H1 (cell line): ENCODE data around the gene UTP25. TPM values are rescaled to one million over a fixed set of nuclear protein-coding genes. Genes with fewer than 3 reads are reported as not detected.
"Not testable (repeated sequence)": the region's sequence is repeated elsewhere in the genome, so short reads cannot be mapped to it uniquely, and the experiment has no call there.

Experiments used
- CTCF ChIA-PET: fragments of 300-600 bp; sonication (Branson Sonifier 250); formaldehyde crosslinking; loops from one replicate; lab custom pipeline; 2021; ENCODE audit not compliant: partially characterized antibody; lab: Charles Lee
- POLR2A ChIA-PET: fragments of 300-600 bp; sonication (Branson Sonifier 250); formaldehyde crosslinking; loops from one replicate; lab custom pipeline; 2021; ENCODE audit warnings: inconsistent platforms; ENCODE audit not compliant: partially characterized antibody; lab: Charles Lee
- DNase-seq, 2 experiments: peaks; one replicate each; pipeline versions ENCODE4 v3.0.0 to v3.0.0-alpha.2; 2010 to 2022; ENCODE audit warnings: low spot score in 2 of 2, low read depth in 1 of 2, mixed read lengths in 1 of 2
- FAIRE-seq: peaks from 2 replicates; lab custom pipeline; 2011; peaks lifted over from hg19 to GRCh38; lab: Jason Lieb, UNC
- H2AFZ ChIP-seq: 2 replicates; pipeline ENCODE4 v1.8.1; 2012; ENCODE audit warnings: low read length, inconsistent platforms
- H2AK5ac ChIP-seq: 2 replicates; pipeline ENCODE4 v1.6.1; 2013; ENCODE audit warnings: low read depth, low read length
- H2BK120ac ChIP-seq: replicated peaks from 2 replicates; pipeline ENCODE3; 2013; ENCODE audit warnings: low read depth, low read length, inconsistent platforms
- H2BK12ac ChIP-seq: 2 replicates; pipeline ENCODE4 v1.6.1; 2013; ENCODE audit warnings: low read depth, low read length
- H2BK15ac ChIP-seq: 2 replicates; pipeline ENCODE4 v1.6.1; 2013; ENCODE audit warnings: low read length
- H2BK20ac ChIP-seq: 2 replicates; pipeline ENCODE4 v1.6.1; 2013; ENCODE audit warnings: low read length
- H2BK5ac ChIP-seq: 2 replicates; pipeline ENCODE4 v1.6.1; 2013; ENCODE audit warnings: low read depth, low read length
- H3K14ac ChIP-seq: 2 replicates; pipeline ENCODE4 v1.6.1; 2013; ENCODE audit warnings: inconsistent platforms; ENCODE audit not compliant: insufficient read length
- H3K18ac ChIP-seq: 2 replicates; pipeline ENCODE4 v1.6.1; 2013; ENCODE audit warnings: low read length; ENCODE audit errors: extremely low read depth
- H3K23ac ChIP-seq: 2 replicates; pipeline ENCODE4 v1.6.1; 2013; ENCODE audit warnings: inconsistent platforms; ENCODE audit not compliant: insufficient read length
- H3K23me2 ChIP-seq: 2 replicates; pipeline ENCODE4 v1.6.1; 2013; ENCODE audit warnings: low read depth, low read length
- H3K27ac ChIP-seq: 2 replicates; pipeline ENCODE4 v1.6.1; 2011; ENCODE audit warnings: low read depth, low read length, inconsistent platforms
- H3K27me3 ChIP-seq, 4 experiments: replicated peaks in 1 of 4; 1 replicate in 1 of 4; 2 replicates in 3 of 4; pipeline versions ENCODE4 v1.6.1 to v1.8.1; 2011 to 2013; ENCODE audit warnings: low read length in 3 of 4, mild to moderate bottlenecking in 3 of 4, inconsistent platforms in 2 of 4, mixed read lengths in 2 of 4, moderate library complexity in 1 of 4; ENCODE audit not compliant: control insufficient read depth in 3 of 4, insufficient read depth in 3 of 4; ENCODE audit errors: extremely low read depth in 1 of 4
- H3K36me3 ChIP-seq, 4 experiments: 2 replicates each; pipeline versions ENCODE4 v1.6.1 to v1.8.1; 2011 to 2013; ENCODE audit warnings: mild to moderate bottlenecking in 4 of 4, low read length in 3 of 4, moderate library complexity in 2 of 4, control low read depth in 1 of 4, inconsistent platforms in 1 of 4; ENCODE audit not compliant: insufficient read depth in 4 of 4, control insufficient read depth in 2 of 4
- H3K4ac ChIP-seq: replicated peaks from 2 replicates; pipeline ENCODE3; 2013; ENCODE audit warnings: low read length, low read depth, mixed read lengths, inconsistent platforms; ENCODE audit not compliant: insufficient read length
- H3K4me1 ChIP-seq, 4 experiments: replicated peaks in 1 of 4; 1 replicate in 1 of 4; 2 replicates in 3 of 4; pipeline versions ENCODE4 v1.6.1 to v1.8.1; 2011 to 2013; ENCODE audit warnings: low read length in 3 of 4, inconsistent platforms in 2 of 4, mixed read lengths in 1 of 4; ENCODE audit not compliant: insufficient read depth in 4 of 4, control insufficient read depth in 3 of 4
- H3K4me2 ChIP-seq, 2 experiments: 2 replicates each; pipeline versions ENCODE4 v1.6.1 to v1.8.1; 2011 to 2013; ENCODE audit warnings: low read depth in 2 of 2, low read length in 2 of 2, control low read depth in 1 of 2, inconsistent platforms in 1 of 2, mild to moderate bottlenecking in 1 of 2; ENCODE audit not compliant: insufficient read depth in 1 of 2
- H3K4me3 ChIP-seq, 4 experiments: fragments of 200-600, 300-600 bp in 1 of 4; sonication (generic), shearing (Covaris generic), sonication (Bioruptor Twin) in 1 of 4; 2 replicates each; pipeline versions ENCODE4 v1.5.1 to v1.8.1; 2011 to 2016; ENCODE audit warnings: low read length in 4 of 4, low read depth in 3 of 4, control low read depth in 2 of 4, inconsistent platforms in 2 of 4, mild to moderate bottlenecking in 2 of 4, mixed read lengths in 1 of 4, moderate library complexity in 1 of 4; ENCODE audit not compliant: insufficient read depth in 2 of 4; ENCODE audit errors: extremely low read depth in 1 of 4
- H3K56ac ChIP-seq: replicated peaks from 2 replicates; pipeline ENCODE3; 2013; ENCODE audit warnings: low read depth, mild to moderate bottlenecking, mixed read lengths, low read length, inconsistent platforms; ENCODE audit not compliant: insufficient read length
- H3K79me1 ChIP-seq: 2 replicates; pipeline ENCODE4 v1.6.1; 2013; ENCODE audit warnings: low read depth, low read length, control low read depth
- H3K79me2 ChIP-seq, 2 experiments: 2 replicates each; pipeline versions ENCODE4 v1.6.1 to v1.8.1; 2012 to 2013; ENCODE audit warnings: low read length in 2 of 2, mild to moderate bottlenecking in 2 of 2, inconsistent platforms in 1 of 2; ENCODE audit not compliant: insufficient read depth in 2 of 2, control insufficient read depth in 1 of 2
- H3K9ac ChIP-seq, 4 experiments: replicated peaks in 1 of 4; 1 replicate in 1 of 4; 2 replicates in 3 of 4; pipeline versions ENCODE4 v1.6.1 to v1.8.1; 2011 to 2013; ENCODE audit warnings: low read depth in 3 of 4, low read length in 3 of 4, control low read depth in 2 of 4, mild to moderate bottlenecking in 2 of 4, moderate library complexity in 2 of 4, inconsistent platforms in 1 of 4; ENCODE audit errors: extremely low read depth in 1 of 4
- H3K9me3 ChIP-seq, 2 experiments: 2 replicates each; pipeline versions ENCODE4 v1.6.1 to v1.8.1; 2012 to 2013; ENCODE audit warnings: mild to moderate bottlenecking in 2 of 2, moderate library complexity in 2 of 2, control low read depth in 1 of 2, inconsistent platforms in 1 of 2, low read depth in 1 of 2, low read length in 1 of 2, mixed read lengths in 1 of 2; ENCODE audit not compliant: insufficient read depth in 2 of 2
- H4K20me1 ChIP-seq, 2 experiments: replicated peaks in 1 of 2; 2 replicates each; pipeline versions ENCODE3 to v1.8.1; 2011 to 2013; ENCODE audit warnings: inconsistent platforms in 2 of 2, low read length in 2 of 2, mild to moderate bottlenecking in 1 of 2; ENCODE audit not compliant: insufficient read depth in 2 of 2, control insufficient read depth in 1 of 2
- H4K5ac ChIP-seq: 2 replicates; pipeline ENCODE4 v1.6.1; 2013; ENCODE audit warnings: low read length, low read depth, mixed read lengths, inconsistent platforms; ENCODE audit not compliant: insufficient read length
- H4K8ac ChIP-seq: 2 replicates; pipeline ENCODE4 v1.8.0; 2013; ENCODE audit warnings: mild to moderate bottlenecking, moderate library complexity, low read length, inconsistent platforms; ENCODE audit not compliant: insufficient read depth; ENCODE audit errors: extremely low read depth
- H4K91ac ChIP-seq: replicated peaks from 2 replicates; pipeline ENCODE3; 2013; ENCODE audit warnings: low read length, mixed read lengths, inconsistent platforms; ENCODE audit not compliant: insufficient read length
- WGBS, 2 experiments: shearing (Covaris generic) in 1 of 2; methylation state at CpG; one replicate each; pipeline versions ENCODE4 v1.1.6 to v1.1.7; 2013 to 2015; ENCODE audit warnings: low lambda C conversion rate in 2 of 2, mixed read lengths in 2 of 2, inconsistent platforms in 1 of 2, low coverage in 1 of 2, missing lambda C conversion rate in 1 of 2; ENCODE audit not compliant: insufficient replicate concordance in 2 of 2, insufficient coverage in 1 of 2, insufficient read length in 1 of 2; ENCODE audit errors: extremely low coverage in 1 of 2, missing lambda C conversion rate in 1 of 2; 5-methylcytosine and 5-hydroxymethylcytosine counted together
- polyA plus RNA-seq, 7 experiments: library from polyadenylated mRNA; depleted of rRNA in 3 of 7; stranded (reverse) in 5 of 7; unstranded in 2 of 7; fragments of >200 nt in 5 of 7; fragments of 200-250 nt in 2 of 7; gene quantifications; 1 replicate in 5 of 7; 2 replicates in 1 of 7; 4 replicates in 1 of 7; pipeline versions ENCODE4 v1.2.1 to v1.2.3, GENCODE V29; 2011 to 2013; ENCODE audit warnings: missing spikeins in 2 of 7, mixed read lengths in 2 of 7
- total RNA-seq: library from RNA; stranded (reverse); fragmentation: NEBNext Ultra II Directional; extraction: Animal tissue kit (Norgen Biotek cat#: 25700); gene quantifications from 2 replicates; pipeline ENCODE4 v1.2.1, GENCODE V29; 2021

UTP25 gene
- total and polyA plus RNA-seq, 2 of the 8 experiments (the other 6 are each of a cell fraction or from before 2014, with no cell fraction given), result 4.0 to 7.6 TPM

DNA sequence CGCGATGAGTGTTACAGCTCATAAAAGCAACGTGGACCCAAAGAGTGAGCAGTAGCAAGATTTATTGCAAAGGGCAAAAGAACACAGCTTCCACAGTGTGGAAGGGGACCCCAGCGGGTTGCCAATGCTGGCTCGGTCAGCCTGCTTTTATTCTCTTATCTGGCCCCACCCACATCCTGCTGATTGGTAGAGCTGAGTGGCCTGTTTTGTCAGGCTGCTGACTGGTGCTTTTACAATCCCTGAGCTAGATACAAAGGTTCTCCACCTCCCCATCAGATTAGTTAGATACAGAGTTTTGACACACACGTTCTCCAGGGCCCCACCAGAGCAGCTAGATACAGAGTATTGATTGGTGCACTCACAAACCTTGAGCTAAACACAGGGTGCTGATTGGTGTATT is 70.5 kb downstream of the UTP25 start:
- H3K27me3 ChIP-seq, H2BK5ac ChIP-seq, H2AFZ ChIP-seq, DNase-seq, H3K79me2 ChIP-seq, POLR2A ChIA-PET, H2BK20ac ChIP-seq, H3K18ac ChIP-seq, H4K91ac ChIP-seq, H2AK5ac ChIP-seq, H3K23me2 ChIP-seq, H2BK120ac ChIP-seq, H3K14ac ChIP-seq, H4K8ac ChIP-seq, H2BK15ac ChIP-seq, H2BK12ac ChIP-seq, H3K9me3 ChIP-seq, H3K4ac ChIP-seq, H3K4me2 ChIP-seq, H3K27ac ChIP-seq, H4K5ac ChIP-seq, FAIRE-seq, H3K4me1 ChIP-seq, H3K9ac ChIP-seq, H4K20me1 ChIP-seq, H3K79me1 ChIP-seq, H3K23ac ChIP-seq, H3K4me3 ChIP-seq, H3K56ac ChIP-seq, H3K36me3 ChIP-seq: not testable (repeated sequence)
- CTCF ChIA-PET, result interaction anchor here (0.7 to 2.4 kb wide), 7 partner anchors 10 to 413 kb away, joined by 3 to 7 read pairs (median 4); no protein-coding TSS in a partner anchor
- WGBS, 2 experiments, result 95% methylated on average over 6 of the region's 6 CpGs; no CpG with 5 or more reads in 1 of the 2 experiments

DNA sequence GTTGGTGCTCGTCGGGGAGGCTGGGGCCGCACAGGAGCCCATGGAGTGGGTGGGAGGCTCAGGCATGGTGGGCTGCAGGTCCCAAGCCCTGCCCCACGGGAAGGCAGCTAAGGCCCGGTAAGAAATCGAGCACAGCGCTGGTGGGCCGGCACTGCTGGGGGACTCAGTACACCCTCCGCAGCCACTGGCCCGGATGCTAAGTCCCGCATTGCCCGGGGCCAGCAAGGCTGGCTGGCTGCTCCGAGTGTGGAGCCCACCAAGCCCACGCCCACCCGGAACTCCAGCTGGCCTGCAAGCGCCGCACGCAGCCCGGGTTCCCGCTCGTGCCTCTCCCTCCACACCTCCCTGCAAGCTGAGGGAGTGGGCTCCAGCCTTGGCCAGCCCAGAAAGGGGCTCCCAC is 71.1 kb downstream of the UTP25 start:
- H3K4me3 ChIP-seq, H3K18ac ChIP-seq, H3K9ac ChIP-seq, DNase-seq, H4K20me1 ChIP-seq, H2BK15ac ChIP-seq, H4K8ac ChIP-seq, H2AFZ ChIP-seq, H3K79me1 ChIP-seq, H3K36me3 ChIP-seq, POLR2A ChIA-PET, H3K27me3 ChIP-seq, H3K4ac ChIP-seq, H3K4me2 ChIP-seq, H2BK5ac ChIP-seq, H2AK5ac ChIP-seq, H3K14ac ChIP-seq, H2BK12ac ChIP-seq, FAIRE-seq, H3K56ac ChIP-seq, H3K23ac ChIP-seq, H3K9me3 ChIP-seq, H4K91ac ChIP-seq, H4K5ac ChIP-seq, H3K4me1 ChIP-seq, H3K79me2 ChIP-seq, H3K27ac ChIP-seq, H2BK20ac ChIP-seq, H3K23me2 ChIP-seq, H2BK120ac ChIP-seq: not testable (repeated sequence)
- 98% methylated on average over 20 of the region's 21 CpGs; no CpG with 5 or more reads in 1 of the 2 experiments for WGBS, 2 experiments
- CTCF ChIA-PET, result interaction anchor here (0.7 to 2.7 kb wide), 12 partner anchors 9 to 413 kb away, joined by 3 to 18 read pairs (median 5); no protein-coding TSS in a partner anchor
